ENCODE data around the gene TBC1D17.

- TF ChIP-seq CTCF (IDR thresholded peaks at IDR 0.05) (no peak), POLR2A (IDR thresholded peaks at IDR 0.05) (no peak)
Measured at GRCh38 chr19:49913720-49914119, 36.2 kb downstream of the TBC1D17 start.
